ENCODE results near the gene MAG.

DNA sequence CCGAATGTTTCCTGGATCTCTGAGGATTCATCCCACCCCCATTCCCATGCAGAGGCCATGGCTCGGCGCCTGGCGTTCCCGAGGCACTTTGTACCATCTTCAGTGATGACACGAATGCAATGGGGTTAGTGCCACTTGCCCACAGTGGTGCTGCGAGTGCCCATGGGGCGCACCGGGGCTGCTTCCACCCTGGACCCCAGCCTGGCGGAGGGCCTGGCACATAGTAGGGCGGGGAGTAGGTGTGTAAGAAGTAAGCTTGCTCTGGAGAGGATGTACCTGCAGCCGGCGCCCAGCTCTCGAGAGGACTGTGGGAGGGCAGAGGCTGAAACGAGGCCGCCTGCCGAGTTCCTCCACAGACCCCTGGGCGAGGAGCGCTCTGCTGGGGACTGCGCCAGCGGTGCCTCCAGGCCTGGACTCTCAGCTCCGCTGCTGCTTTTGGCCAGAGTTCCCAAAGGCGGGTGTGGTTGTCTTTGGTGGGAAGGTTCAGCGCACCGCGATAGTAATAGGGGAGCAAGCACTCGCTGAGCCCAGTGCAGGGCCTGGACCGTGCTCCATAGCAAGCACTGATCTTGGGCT lies 15.2 kb upstream of the MAG start:
- TF ChIP-seq, protein P1, sequence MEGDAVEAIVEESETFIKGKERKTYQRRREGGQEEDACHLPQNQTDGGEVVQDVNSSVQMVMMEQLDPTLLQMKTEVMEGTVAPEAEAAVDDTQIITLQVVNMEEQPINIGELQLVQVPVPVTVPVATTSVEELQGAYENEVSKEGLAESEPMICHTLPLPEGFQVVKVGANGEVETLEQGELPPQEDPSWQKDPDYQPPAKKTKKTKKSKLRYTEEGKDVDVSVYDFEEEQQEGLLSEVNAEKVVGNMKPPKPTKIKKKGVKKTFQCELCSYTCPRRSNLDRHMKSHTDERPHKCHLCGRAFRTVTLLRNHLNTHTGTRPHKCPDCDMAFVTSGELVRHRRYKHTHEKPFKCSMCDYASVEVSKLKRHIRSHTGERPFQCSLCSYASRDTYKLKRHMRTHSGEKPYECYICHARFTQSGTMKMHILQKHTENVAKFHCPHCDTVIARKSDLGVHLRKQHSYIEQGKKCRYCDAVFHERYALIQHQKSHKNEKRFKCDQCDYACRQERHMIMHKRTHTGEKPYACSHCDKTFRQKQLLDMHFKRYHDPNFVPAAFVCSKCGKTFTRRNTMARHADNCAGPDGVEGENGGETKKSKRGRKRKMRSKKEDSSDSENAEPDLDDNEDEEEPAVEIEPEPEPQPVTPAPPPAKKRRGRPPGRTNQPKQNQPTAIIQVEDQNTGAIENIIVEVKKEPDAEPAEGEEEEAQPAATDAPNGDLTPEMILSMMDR (IDR thresholded peaks at IDR 0.05): no peak
- no peak for TF ChIP-seq POLR2A (IDR thresholded peaks at IDR 0.05)

Data from body of pancreas (tissue), 4 donors.